ENCODE data around the gene ENG.
"Not testable (repeated sequence)": the region's sequence is repeated elsewhere in the genome, so short reads cannot be mapped to it uniquely, and the experiment has no call there.

Gene ENG

GRCh38 chr9:127878652-127879390 is 24.4 kb upstream of the ENG start:
- DNase-seq (ENCODE audit: low spot score) = no peak

- DNase-seq (ENCODE audit: low spot score) = no peak
Observed at GRCh38 chr9:127878001-127878651, 23.7 kb upstream of the ENG start.

- peak; percentile 88 for DNase-seq (ENCODE audit: low spot score)
Observed at GRCh38 chr9:127877566-127877998, 23.1 kb upstream of the ENG start, which contains the start of gene AK1. Gene AK1, minus strand, starts transcription at chr9:127877675. Its CDS starts 3,058 bp downstream, at chr9:127874617.

- peak; percentile 36 for DNase-seq (ENCODE audit: low spot score)
Observed at GRCh38 chr9:127876764-127877562, 22.5 kb upstream of the ENG start.

- DNase-seq (ENCODE audit: low spot score) = no peak
Observed at GRCh38 chr9:127876026-127876763, 21.7 kb upstream of the ENG start.

GRCh38 chr9:127875306-127875966 is 21.0 kb upstream of the ENG start:
- peak; percentile 82 for DNase-seq (ENCODE audit: low spot score)

- DNase-seq (ENCODE audit: low spot score) = no peak
Observed at GRCh38 chr9:127874301-127875221, 20.1 kb upstream of the ENG start.

GRCh38 chr9:127873886-127874285 is 19.4 kb upstream of the ENG start:
- peak; percentile 74 for DNase-seq (ENCODE audit: low spot score)

- no peak for DNase-seq (ENCODE audit: low spot score)
Observed at GRCh38 chr9:127873223-127873691, 18.8 kb upstream of the ENG start.

GRCh38 chr9:127872369-127873222 is 18.1 kb upstream of the ENG start:
- no peak for DNase-seq (ENCODE audit: low spot score)

- no peak for DNase-seq (ENCODE audit: low spot score)
Observed at GRCh38 chr9:127871531-127871930, 17.1 kb upstream of the ENG start.

GRCh38 chr9:127870887-127871286 is 16.4 kb upstream of the ENG start:
- DNase-seq (ENCODE audit: low spot score) = no peak

GRCh38 chr9:127870153-127870491 is 15.7 kb upstream of the ENG start:
- not testable (repeated sequence) for DNase-seq (ENCODE audit: low spot score)

GRCh38 chr9:127869310-127870152 is 15.1 kb upstream of the ENG start:
- peak; percentile 93 for DNase-seq (ENCODE audit: low spot score)

- DNase-seq (ENCODE audit: low spot score) = no peak
Observed at GRCh38 chr9:127868278-127868902, 13.9 kb upstream of the ENG start.

GRCh38 chr9:127867356-127868277 is 13.2 kb upstream of the ENG start:
- DNase-seq (ENCODE audit: low spot score) = no peak

GRCh38 chr9:127866535-127866934 is 12.1 kb upstream of the ENG start:
- no peak for DNase-seq (ENCODE audit: low spot score)
